ENCODE results near the gene CYP39A1. TPM values are rescaled to one million over a fixed set of nuclear protein-coding genes. Genes with fewer than 3 reads are reported as not detected.

Gene CYP39A1
- total RNA-seq, 1 donor = 0.63 TPM

DNA sequence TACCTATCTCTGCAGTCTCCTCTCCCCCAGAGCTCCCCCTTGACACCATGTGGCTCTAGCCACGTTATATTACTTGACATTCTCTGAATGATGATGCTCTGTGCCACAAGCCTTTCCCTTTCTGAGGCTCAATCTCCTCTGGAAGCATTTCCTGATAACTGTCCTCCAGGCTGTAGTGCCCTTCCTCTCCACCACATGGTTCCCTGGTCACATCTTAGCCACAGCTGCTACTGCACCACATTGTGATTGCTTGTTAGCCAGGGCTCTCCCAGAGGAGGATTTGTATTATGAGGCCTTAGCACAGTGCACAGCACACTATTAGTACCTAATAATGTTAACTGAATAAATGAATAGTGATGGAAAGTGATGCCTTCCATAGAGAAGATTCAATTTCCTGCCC lies 97.5 kb downstream of the CYP39A1 start:
- TF ChIP-seq, protein P1, sequence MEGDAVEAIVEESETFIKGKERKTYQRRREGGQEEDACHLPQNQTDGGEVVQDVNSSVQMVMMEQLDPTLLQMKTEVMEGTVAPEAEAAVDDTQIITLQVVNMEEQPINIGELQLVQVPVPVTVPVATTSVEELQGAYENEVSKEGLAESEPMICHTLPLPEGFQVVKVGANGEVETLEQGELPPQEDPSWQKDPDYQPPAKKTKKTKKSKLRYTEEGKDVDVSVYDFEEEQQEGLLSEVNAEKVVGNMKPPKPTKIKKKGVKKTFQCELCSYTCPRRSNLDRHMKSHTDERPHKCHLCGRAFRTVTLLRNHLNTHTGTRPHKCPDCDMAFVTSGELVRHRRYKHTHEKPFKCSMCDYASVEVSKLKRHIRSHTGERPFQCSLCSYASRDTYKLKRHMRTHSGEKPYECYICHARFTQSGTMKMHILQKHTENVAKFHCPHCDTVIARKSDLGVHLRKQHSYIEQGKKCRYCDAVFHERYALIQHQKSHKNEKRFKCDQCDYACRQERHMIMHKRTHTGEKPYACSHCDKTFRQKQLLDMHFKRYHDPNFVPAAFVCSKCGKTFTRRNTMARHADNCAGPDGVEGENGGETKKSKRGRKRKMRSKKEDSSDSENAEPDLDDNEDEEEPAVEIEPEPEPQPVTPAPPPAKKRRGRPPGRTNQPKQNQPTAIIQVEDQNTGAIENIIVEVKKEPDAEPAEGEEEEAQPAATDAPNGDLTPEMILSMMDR (IDR thresholded peaks at IDR 0.05; ENCODE audit: insufficient read depth, low read length) = no peak
- no peak for DNase-seq (ENCODE audit: low read depth)
- H3K4me3 ChIP-seq (ENCODE audit: low read depth, low read length) = no peak overlapping the region

DNA sequence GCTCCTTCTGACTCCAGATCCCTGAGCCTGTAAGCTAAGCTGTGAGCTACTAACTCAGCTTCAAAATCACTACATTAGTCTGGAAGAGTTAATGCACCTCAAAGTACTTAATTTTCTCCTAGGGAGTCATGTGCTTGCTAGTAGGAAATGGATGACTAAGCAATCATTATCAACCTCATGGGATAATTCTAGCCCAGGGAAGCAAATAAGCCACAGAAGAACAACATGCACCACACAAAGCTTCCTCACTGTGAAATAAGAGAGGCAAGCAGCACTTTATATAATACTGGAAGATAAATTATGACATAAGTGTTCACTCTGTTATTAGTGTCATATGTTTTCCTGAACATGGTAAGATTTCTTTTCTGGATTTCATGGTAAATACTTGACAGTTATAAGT lies 103.5 kb downstream of the CYP39A1 start:
- H3K4me3 ChIP-seq (ENCODE audit: low read depth, low read length) = no peak overlapping the region
- TF ChIP-seq, protein P1 (IDR thresholded peaks at IDR 0.05; ENCODE audit: insufficient read depth, low read length) = no peak
- no peak for DNase-seq (ENCODE audit: low read depth)

- no peak overlapping the region for H3K4me3 ChIP-seq (ENCODE audit: low read depth, low read length)
- TF ChIP-seq, protein P1 (IDR thresholded peaks at IDR 0.05; ENCODE audit: insufficient read depth, low read length) = no peak
- DNase-seq (ENCODE audit: low read depth) = no peak
These were observed 111.1 kb downstream of the CYP39A1 start for GRCh38 chr6:46541556-46541955.

GRCh38 chr6:46539866-46540265 lies 112.8 kb downstream of the CYP39A1 start:
- no peak for DNase-seq (ENCODE audit: low read depth)
- TF ChIP-seq, protein P1 (IDR thresholded peaks at IDR 0.05; ENCODE audit: insufficient read depth, low read length) = no peak

GRCh38 chr6:46538800-46539480 lies 113.7 kb downstream of the CYP39A1 start:
- DNase-seq (ENCODE audit: low read depth) = no peak

More at GRCh38 chr6:46539866-46540265, 112.8 kb downstream of the CYP39A1 start:
- no peak overlapping the region for H3K4me3 ChIP-seq (ENCODE audit: low read depth, low read length)

GRCh38 chr6:46530896-46531295 lies 121.7 kb downstream of the CYP39A1 start:
- DNase-seq (ENCODE audit: low read depth) = no peak
- TF ChIP-seq, protein P1 (IDR thresholded peaks at IDR 0.05; ENCODE audit: insufficient read depth, low read length) = no peak
- no peak overlapping the region for H3K4me3 ChIP-seq (ENCODE audit: low read depth, low read length)

More at GRCh38 chr6:46538800-46539480, 113.7 kb downstream of the CYP39A1 start:
- no peak overlapping the region for H3K4me3 ChIP-seq (ENCODE audit: low read depth, low read length)
- TF ChIP-seq, protein P1 (IDR thresholded peaks at IDR 0.05; ENCODE audit: insufficient read depth, low read length) = no peak
